GM19193 (cell line): Measurements from ENCODE around the gene CCDC200.
"Not testable (repeated sequence)": the region's sequence is repeated elsewhere in the genome, so short reads cannot be mapped to it uniquely, and the experiment has no call there.

Source experiments
- POLR2A ChIP-seq: IDR thresholded peaks from 4 replicates; pipeline ENCODE4 v1.6.1; 2011; ENCODE audit not compliant: insufficient read depth, insufficient read length; ENCODE audit errors: extremely low read depth

The CCDC200 gene

GRCh38 chr17:43228020-43228782 is at the start of gene CCDC200:
CCDC200 (minus strand) TSS chr17:43228623; CDS start chr17:43228554, 69 bp downstream.
- not testable (repeated sequence) for TF ChIP-seq POLR2A

DNA sequence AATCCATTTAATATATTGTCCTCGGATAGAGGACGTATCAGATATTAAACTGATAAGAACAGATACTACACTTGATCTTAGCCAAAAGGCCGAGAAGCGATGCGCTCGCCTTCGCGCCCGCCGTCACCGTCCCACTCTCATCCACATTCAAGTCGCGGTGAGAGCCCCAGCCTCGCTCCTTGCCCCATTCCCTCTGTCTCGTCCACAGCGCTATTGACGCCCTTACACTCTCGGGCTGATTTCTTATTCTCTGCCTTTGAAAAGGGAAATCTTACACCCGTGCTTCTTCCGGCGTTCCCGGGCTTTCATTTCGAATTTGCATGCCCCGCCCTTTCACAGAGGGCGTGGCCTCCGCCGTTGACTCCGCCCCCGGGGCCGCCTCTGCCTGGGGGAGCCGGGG is 5.5 kb upstream of the CCDC200 start, which contains the start of gene RNU2-1:
TSS of gene RNU2-1 (minus strand) at position 101 of the 400 bp plus-strand sequence.
- not testable (repeated sequence) for TF ChIP-seq POLR2A

DNA sequence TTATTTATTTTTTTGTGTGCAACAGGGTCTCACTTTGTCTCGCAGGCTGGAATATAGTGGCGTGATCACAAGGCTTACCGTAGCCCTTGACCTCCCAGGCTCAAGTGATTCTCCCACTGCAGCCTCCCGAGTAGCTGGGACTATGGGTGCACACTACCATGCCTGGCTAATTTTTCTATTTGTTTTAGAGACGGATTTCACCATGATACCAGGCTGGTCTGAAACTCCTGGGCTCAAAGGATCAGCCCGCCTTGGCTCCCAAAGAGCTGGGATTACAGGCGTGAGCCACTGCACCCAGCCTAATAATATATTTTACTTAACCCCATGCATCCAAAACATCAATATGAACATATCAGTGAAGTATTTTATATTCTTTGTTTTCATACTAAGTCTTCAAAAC is 2.0 kb downstream of the CCDC200 start:
- no peak for TF ChIP-seq POLR2A

DNA sequence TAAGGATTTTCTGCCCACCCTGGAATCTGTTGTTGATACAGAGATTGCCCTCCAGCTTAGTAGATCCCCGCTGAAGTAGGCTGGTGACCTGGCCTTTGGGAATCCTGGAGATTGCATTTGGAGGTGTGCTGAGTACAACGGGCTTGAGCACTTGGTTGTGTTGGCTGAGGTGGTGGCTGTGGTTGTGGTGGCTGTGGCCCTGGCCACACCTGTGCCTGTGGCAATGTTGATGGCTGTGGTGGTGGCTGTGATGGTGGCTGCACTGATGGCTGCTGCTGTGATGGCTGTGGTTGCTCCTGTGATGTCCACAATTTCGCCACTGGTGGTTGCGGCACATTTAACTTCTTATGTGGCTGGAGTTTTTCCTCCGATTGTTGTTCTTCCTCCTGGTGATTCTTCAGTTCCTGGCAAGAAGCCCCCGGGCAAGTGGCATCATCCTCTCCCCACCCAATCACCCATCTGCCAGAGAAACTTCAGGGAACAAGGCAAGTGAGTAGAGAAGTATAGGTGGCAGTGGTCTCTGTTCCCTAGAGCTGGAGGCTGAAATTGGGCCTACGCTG is 4.2 kb downstream of the CCDC200 start:
- TF ChIP-seq POLR2A = no peak

GRCh38 chr17:43220511-43221125 is 7.8 kb downstream of the CCDC200 start:
- no peak for TF ChIP-seq POLR2A

DNA sequence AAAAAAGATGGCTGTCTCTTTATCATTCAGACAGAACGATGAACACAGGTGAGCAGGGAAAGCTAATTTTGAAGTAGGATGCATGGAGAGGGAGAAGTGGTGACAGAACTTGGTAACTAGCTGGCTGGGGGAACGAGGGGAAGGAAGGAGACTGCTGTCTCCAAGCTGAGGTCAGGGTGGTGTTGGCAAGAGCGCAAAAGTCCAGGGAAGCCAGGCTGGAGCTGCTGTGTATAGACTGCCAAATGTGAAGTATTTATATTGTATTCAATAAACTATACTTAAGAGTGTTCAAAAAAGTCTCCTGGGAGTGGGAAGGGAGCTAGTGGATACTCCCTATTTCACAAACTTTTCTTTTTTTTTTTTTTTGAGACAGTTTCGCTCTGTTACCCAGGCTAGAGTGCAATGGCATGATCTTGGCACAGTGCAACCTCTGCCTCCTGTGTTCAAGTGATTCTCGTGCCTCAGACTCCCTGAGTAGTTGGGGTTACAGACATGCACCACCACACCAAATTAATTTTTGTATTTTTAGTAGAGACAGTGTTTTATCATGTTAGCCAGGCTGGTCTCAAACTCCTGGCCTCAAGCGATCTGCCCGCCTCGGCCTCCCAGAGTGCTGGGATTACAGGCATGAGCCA is 8.6 kb downstream of the CCDC200 start:
- no peak for TF ChIP-seq POLR2A

GRCh38 chr17:43219001-43219400 is 9.4 kb downstream of the CCDC200 start:
- no peak for TF ChIP-seq POLR2A

- TF ChIP-seq POLR2A = no peak
Measured at GRCh38 chr17:43217614-43218087, 10.8 kb downstream of the CCDC200 start.

DNA sequence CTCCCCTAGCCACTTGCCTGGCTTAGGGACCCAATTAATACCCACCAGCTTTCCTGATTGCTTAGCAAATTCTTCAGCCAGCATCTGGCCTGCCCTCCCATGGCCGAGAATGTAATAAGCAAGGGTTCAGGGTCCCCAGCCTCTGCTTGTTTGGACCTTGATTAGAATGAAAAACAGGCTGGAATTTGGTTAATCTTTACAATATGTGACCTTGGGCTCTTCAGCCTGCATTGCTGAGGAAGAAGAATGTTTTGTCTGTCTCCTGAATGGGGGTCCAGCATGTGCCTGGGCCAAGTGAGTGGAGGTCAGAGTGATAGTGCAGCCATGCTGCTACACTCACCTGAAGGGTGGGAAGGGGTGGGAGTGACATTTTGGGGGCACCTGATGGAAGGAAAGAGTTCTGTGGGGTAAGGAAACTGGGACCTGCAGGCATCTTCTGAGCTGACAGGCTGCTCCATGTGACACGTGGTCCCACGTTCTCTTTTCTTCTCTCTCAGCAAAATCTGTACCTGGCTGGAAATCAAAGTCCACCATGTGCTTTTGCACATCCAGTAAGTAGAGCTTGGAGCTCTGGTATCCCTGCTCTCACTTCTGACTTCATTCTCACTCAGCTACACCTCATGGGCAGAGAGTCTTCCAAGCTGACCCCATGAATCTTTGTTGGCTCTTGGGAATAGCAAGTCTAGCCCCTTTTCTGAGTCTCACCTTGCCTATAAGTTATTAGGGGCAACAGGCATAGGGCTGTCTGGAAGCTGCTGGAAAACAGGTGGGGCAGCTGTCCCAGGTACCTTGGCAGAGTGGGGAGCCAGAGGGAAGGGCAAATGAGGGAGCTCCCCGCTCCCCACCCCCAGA is 11.4 kb downstream of the CCDC200 start:
- TF ChIP-seq POLR2A = no peak

DNA sequence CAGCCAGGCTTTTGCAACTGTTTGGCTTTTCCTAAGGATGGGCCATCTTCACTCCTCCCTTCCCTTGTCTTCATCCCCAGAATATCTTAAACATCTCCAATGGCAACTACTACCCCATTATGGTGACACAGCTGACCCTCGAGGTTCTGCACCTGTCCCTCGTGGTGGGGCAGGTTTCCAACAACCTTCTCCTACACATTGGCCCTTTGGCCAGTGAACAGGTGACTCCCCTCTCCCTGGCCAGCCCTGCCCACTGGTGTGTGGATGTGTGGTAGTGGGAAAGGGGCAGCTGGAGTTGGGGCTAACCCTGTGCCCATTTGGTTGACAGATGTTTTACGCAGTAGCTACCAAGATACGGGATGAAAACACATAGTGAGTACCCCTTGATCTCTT is 12.1 kb downstream of the CCDC200 start:
- TF ChIP-seq POLR2A = no peak

- TF ChIP-seq POLR2A = no peak
Measured at GRCh38 chr17:43215341-43215740, 13.1 kb downstream of the CCDC200 start.

DNA sequence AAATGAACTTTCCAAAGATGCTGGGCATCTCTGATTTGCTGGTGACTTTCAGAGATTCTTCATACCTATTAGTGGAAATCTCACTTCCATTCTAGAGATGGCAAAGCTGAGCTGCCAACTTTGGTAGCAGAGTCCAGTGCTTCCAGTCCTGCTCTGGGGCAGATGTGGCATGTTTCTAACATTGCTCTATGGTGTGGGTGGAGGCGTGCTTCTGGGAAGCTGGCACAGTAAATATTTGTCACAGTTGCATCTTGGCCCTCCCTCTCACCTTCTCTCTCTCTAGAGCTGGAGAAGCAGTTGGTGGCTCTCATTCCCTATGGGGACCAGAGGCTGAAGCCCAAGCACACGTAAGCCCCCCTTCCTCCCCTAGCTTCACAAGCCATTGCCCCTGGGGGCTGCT is 14.9 kb downstream of the CCDC200 start:
- no peak for TF ChIP-seq POLR2A

- no peak for TF ChIP-seq POLR2A
Measured at GRCh38 chr17:43212641-43213490, 15.6 kb downstream of the CCDC200 start.
